Astrocyte (in vitro differentiated cells and primary cell): ENCODE measurements around the gene JPH3. TPM values are rescaled to one million over a fixed set of nuclear protein-coding genes. Genes with fewer than 3 reads are reported as not detected.

Source experiments
- DNase-seq: peaks from one replicate; pipeline ENCODE4 v3.0.0-alpha.2; 2010; ENCODE audit warnings: low read depth
- FAIRE-seq: peaks from 2 replicates; lab custom pipeline; 2011; peaks lifted over from hg19 to GRCh38; lab: Jason Lieb, UNC
- H2AFZ ChIP-seq: 2 replicates; pipeline ENCODE4 v1.6.0; 2012; ENCODE audit warnings: low read depth, low read length, inconsistent platforms
- H3K27ac ChIP-seq: 2 replicates; pipeline ENCODE4 v1.5.1; 2011; ENCODE audit warnings: low read depth, low read length, inconsistent platforms
- H3K27me3 ChIP-seq: 2 replicates; pipeline ENCODE4 v1.6.0; 2011; ENCODE audit warnings: low read length, inconsistent platforms; ENCODE audit not compliant: insufficient read depth
- H3K36me3 ChIP-seq: 2 replicates; pipeline ENCODE4 v1.5.1; 2011; ENCODE audit warnings: low read length, inconsistent platforms; ENCODE audit not compliant: insufficient read depth
- H3K4me1 ChIP-seq: 2 replicates; pipeline ENCODE4 v1.5.1; 2011; ENCODE audit warnings: low read length, inconsistent platforms; ENCODE audit not compliant: insufficient read depth
- H3K4me2 ChIP-seq: 2 replicates; pipeline ENCODE4 v1.6.0; 2012; ENCODE audit warnings: low read length, inconsistent platforms
- H3K4me3 ChIP-seq: 2 replicates; pipeline ENCODE4 v1.5.1; 2011; ENCODE audit warnings: low read depth, mild to moderate bottlenecking, low read length, inconsistent platforms; ENCODE audit not compliant: insufficient read depth
- H3K79me2 ChIP-seq: 2 replicates; pipeline ENCODE4 v1.6.0; 2012; ENCODE audit warnings: mild to moderate bottlenecking, low read length, inconsistent platforms; ENCODE audit not compliant: insufficient read depth
- H3K9ac ChIP-seq: 2 replicates; pipeline ENCODE4 v1.6.0; 2012; ENCODE audit warnings: mild to moderate bottlenecking, low read length, inconsistent platforms
- H3K9me3 ChIP-seq: 2 replicates; pipeline ENCODE4 v1.5.1; 2012; ENCODE audit warnings: low read depth, mild to moderate bottlenecking, low read length, inconsistent platforms; ENCODE audit not compliant: insufficient read depth
- H4K20me1 ChIP-seq: 2 replicates; pipeline ENCODE4 v1.6.0; 2012; ENCODE audit warnings: low read length, inconsistent platforms; ENCODE audit not compliant: insufficient read depth
- H3K27ac Mint-ChIP-seq: one replicate; pipeline ENCODE4 v1.8.0; 2021; ENCODE audit warnings: mild to moderate bottlenecking, mixed read lengths; ENCODE audit not compliant: unreplicated experiment
- H3K27me3 Mint-ChIP-seq: one replicate; pipeline ENCODE4 v1.8.0; 2021; ENCODE audit warnings: low read depth, mixed read lengths; ENCODE audit not compliant: unreplicated experiment
- H3K36me3 Mint-ChIP-seq: one replicate; pipeline ENCODE4 v1.8.0; 2021; ENCODE audit warnings: low read depth, mixed read lengths; ENCODE audit not compliant: unreplicated experiment
- H3K4me1 Mint-ChIP-seq: one replicate; pipeline ENCODE4 v1.8.0; 2021; ENCODE audit warnings: low read depth, mixed read lengths; ENCODE audit not compliant: unreplicated experiment
- H3K4me3 Mint-ChIP-seq: one replicate; pipeline ENCODE4 v1.8.0; 2021; ENCODE audit warnings: mild to moderate bottlenecking, moderate library complexity, mixed read lengths; ENCODE audit not compliant: unreplicated experiment
- H3K9me3 Mint-ChIP-seq: one replicate; pipeline ENCODE4 v1.8.0; 2021; ENCODE audit warnings: mild to moderate bottlenecking, mixed read lengths; ENCODE audit not compliant: unreplicated experiment
- CTCF ChIP-seq: IDR thresholded peaks from 2 replicates; pipeline ENCODE4 v1.5.1; 2011; ENCODE audit warnings: low read depth, mild to moderate bottlenecking, inconsistent platforms, low read length, moderate library complexity; ENCODE audit not compliant: insufficient read depth
- EZH2 ChIP-seq: IDR thresholded peaks from 2 replicates; pipeline ENCODE4 v1.6.1; 2012; ENCODE audit warnings: mild to moderate bottlenecking, low read length, inconsistent platforms; ENCODE audit not compliant: insufficient read depth
- total RNA-seq: library from RNA; stranded (reverse); gene quantifications from 2 replicates; pipeline ENCODE4 v1.2.1, GENCODE V29; 2021

JPH3 gene
- total RNA-seq, 1 donor from 2014 or later: 8.6 TPM

- Histone ChIP-seq H3K4me3 (peak overlapping the region; percentile 6), H2AFZ (no peak overlapping the region), H3K36me3 (no peaks in the 10 kb centered on the region), H3K79me2 (peaks cover 11% of the 10 kb centered on the region), H3K27me3 (no peaks in the 10 kb centered on the region), H3K9ac (peak overlapping the region; percentile 49), H4K20me1 (peaks cover 45% of the 10 kb centered on the region), H3K4me2 (peak overlapping the region; percentile 66), H3K9me3 (no peaks in the 10 kb centered on the region), H3K4me1 (peaks cover 24% of the 10 kb centered on the region), H3K27ac (no peak overlapping the region)
- FAIRE-seq: no peak
- H3K4me3 Mint-ChIP-seq: peak overlapping the region; percentile 0
- H3K9me3 Mint-ChIP-seq: peaks cover 6% of the 10 kb centered on the region
- H3K36me3 Mint-ChIP-seq: peaks cover 48% of the 10 kb centered on the region
- peaks cover 45% of the 10 kb centered on the region for H3K4me1 Mint-ChIP-seq
- H3K27ac Mint-ChIP-seq: peak overlapping the region; percentile 9
- TF ChIP-seq CTCF (no peak), EZH2 (no peak)
- DNase-seq: peak; percentile 94
- no peaks in the 10 kb centered on the region for H3K27me3 Mint-ChIP-seq
Measured at GRCh38 chr16:87723226-87723623, 120.9 kb downstream of the JPH3 start.

GRCh38 chr16:87724490-87725291, 122.4 kb downstream of the JPH3 start:
- H3K27ac Mint-ChIP-seq: peak overlapping the region; percentile 80
- Histone ChIP-seq H3K27me3 (no peaks in the 10 kb centered on the region), H4K20me1 (peaks cover 45% of the 10 kb centered on the region), H3K9me3 (no peaks in the 10 kb centered on the region), H2AFZ (no peak overlapping the region), H3K36me3 (no peaks in the 10 kb centered on the region), H3K4me3 (no peak overlapping the region), H3K79me2 (peaks cover 11% of the 10 kb centered on the region), H3K4me2 (no peak overlapping the region), H3K27ac (no peak overlapping the region), H3K9ac (no peak overlapping the region), H3K4me1 (peaks cover 28% of the 10 kb centered on the region)
- H3K9me3 Mint-ChIP-seq: no peaks in the 10 kb centered on the region
- FAIRE-seq (no peak), DNase-seq (no peak)
- TF ChIP-seq EZH2 (no peak), CTCF (no peak)
- H3K36me3 Mint-ChIP-seq: peaks cover 44% of the 10 kb centered on the region
- no peaks in the 10 kb centered on the region for H3K27me3 Mint-ChIP-seq
- peaks cover 47% of the 10 kb centered on the region for H3K4me1 Mint-ChIP-seq
- H3K4me3 Mint-ChIP-seq: peak overlapping the region; percentile 68
